Cardiac fibroblast (primary cell): Measurements from ENCODE around the gene SPEN.

Experiments
- DNase-seq, 2 donors: peaks; one replicate each; pipeline versions ENCODE4 v3.0.0 to v3.0.0-alpha.2; 2010; ENCODE audit warnings: low read depth in 2 of 2
- H3K4me3 ChIP-seq, 2 donors: replicated peaks in 1 of 2; 1 replicate in 1 of 2; 2 replicates in 1 of 2; pipeline ENCODE4 v1.5.1; 2011; ENCODE audit warnings: low read depth in 2 of 2, low read length in 2 of 2, mild to moderate bottlenecking in 2 of 2, moderate library complexity in 1 of 2
- CTCF ChIP-seq: IDR thresholded peaks from one replicate; pipeline ENCODE4 v1.5.1; 2011; ENCODE audit warnings: low read depth, mild to moderate bottlenecking, low read length, inconsistent platforms

Gene SPEN

GRCh38 chr1:15858672-15859372 lies 11.3 kb downstream of the SPEN start:
- no peak for TF ChIP-seq CTCF
- no peak overlapping the region for H3K4me3 ChIP-seq
- DNase-seq, result no peak

- no peak overlapping the region for H3K4me3 ChIP-seq
- no peak for DNase-seq
- no peak for TF ChIP-seq CTCF
These were observed 15.8 kb downstream of the SPEN start for GRCh38 chr1:15863156-15863901.

GRCh38 chr1:15866721-15867201 lies 19.3 kb downstream of the SPEN start:
- TF ChIP-seq CTCF, result no peak
- peak in 1 of 2 donors; percentile 54 for DNase-seq
- H3K4me3 ChIP-seq, result no peak overlapping the region

- no peak overlapping the region for H3K4me3 ChIP-seq
These were observed 19.8 kb downstream of the SPEN start for GRCh38 chr1:15867288-15867687.

GRCh38 chr1:15869413-15869812 lies 21.9 kb downstream of the SPEN start:
- DNase-seq, result no peak
- TF ChIP-seq CTCF, result no peak
- no peak overlapping the region for H3K4me3 ChIP-seq

More at GRCh38 chr1:15867288-15867687, 19.8 kb downstream of the SPEN start:
- no peak for TF ChIP-seq CTCF
- no peak for DNase-seq

- H3K4me3 ChIP-seq, result no peak overlapping the region
- no peak for TF ChIP-seq CTCF
- DNase-seq, result peak in 1 of 2 donors; percentile 45
These were observed 22.9 kb downstream of the SPEN start for GRCh38 chr1:15870421-15870820.
